Measurements from ENCODE around the gene CNTD1. TPM values are rescaled to one million over a fixed set of nuclear protein-coding genes. Genes with fewer than 3 reads are reported as not detected.
"Not testable (repeated sequence)": the region's sequence is repeated elsewhere in the genome, so short reads cannot be mapped to it uniquely, and the experiment has no call there.

The CNTD1 gene
- total RNA-seq, 1 donor from 2014 or later = not detected

- Histone ChIP-seq H4K20me1 (ENCODE audit: insufficient read depth, low read length) (no peaks in the 10 kb centered on the region), H3K4me2 (ENCODE audit: low read length) (no peak overlapping the region), H3K4me1 (ENCODE audit: insufficient read depth, low read length) (no peaks in the 10 kb centered on the region), H2AFZ (ENCODE audit: low read depth, low read length) (no peak overlapping the region), H3K9me3 (ENCODE audit: insufficient read depth, low read depth, low read length) (no peaks in the 10 kb centered on the region), H3K9ac (ENCODE audit: low read length) (no peak overlapping the region), H3K4me3 (ENCODE audit: insufficient read depth, low read depth, low read length) (no peak overlapping the region), H3K79me2 (ENCODE audit: insufficient read depth, low read length) (no peaks in the 10 kb centered on the region), H3K27me3 (ENCODE audit: insufficient read depth, low read length) (no peaks in the 10 kb centered on the region), H3K36me3 (ENCODE audit: insufficient read depth, low read length) (no peaks in the 10 kb centered on the region), H3K27ac (ENCODE audit: low read depth, low read length) (no peak overlapping the region)
- H3K9me3 Mint-ChIP-seq (ENCODE audit: unreplicated experiment) = no peaks in the 10 kb centered on the region
- peaks cover 16% of the 10 kb centered on the region for H3K36me3 Mint-ChIP-seq (ENCODE audit: low read depth, unreplicated experiment)
- H3K4me1 Mint-ChIP-seq (ENCODE audit: low read depth, unreplicated experiment) = peaks cover 5% of the 10 kb centered on the region
- peaks cover 24% of the 10 kb centered on the region for H3K27me3 Mint-ChIP-seq (ENCODE audit: low read depth, unreplicated experiment)
- no peak for FAIRE-seq
- no peak for TF ChIP-seq EZH2 (IDR thresholded peaks at IDR 0.05; ENCODE audit: insufficient read depth, low read length)
- no peak for TF ChIP-seq CTCF (IDR thresholded peaks at IDR 0.05; ENCODE audit: insufficient read depth, low read depth, low read length)
- no peak overlapping the region for H3K27ac Mint-ChIP-seq (ENCODE audit: unreplicated experiment)
- H3K4me3 Mint-ChIP-seq (ENCODE audit: unreplicated experiment) = no peak overlapping the region
- DNase-seq (ENCODE audit: low read depth) = no peak
Observed at GRCh38 chr17:42855048-42855596, 56.5 kb downstream of the CNTD1 start.

GRCh38 chr17:42856093-42856492 lies 57.4 kb downstream of the CNTD1 start:
- not testable (repeated sequence) for H3K4me3 Mint-ChIP-seq (ENCODE audit: unreplicated experiment); H3K9ac ChIP-seq (ENCODE audit: low read length); H3K27ac Mint-ChIP-seq (ENCODE audit: unreplicated experiment)

GRCh38 chr17:42856516-42856915 lies 57.9 kb downstream of the CNTD1 start:
- H3K4me3 Mint-ChIP-seq (ENCODE audit: unreplicated experiment); H3K9ac ChIP-seq (ENCODE audit: low read length); H3K4me1 ChIP-seq (ENCODE audit: insufficient read depth, low read length); H3K9me3 Mint-ChIP-seq (ENCODE audit: unreplicated experiment); H3K4me2 ChIP-seq (ENCODE audit: low read length); H4K20me1 ChIP-seq (ENCODE audit: insufficient read depth, low read length); FAIRE-seq; H2AFZ ChIP-seq (ENCODE audit: low read depth, low read length); DNase-seq (ENCODE audit: low read depth); H3K27ac ChIP-seq (ENCODE audit: low read depth, low read length); H3K4me1 Mint-ChIP-seq (ENCODE audit: low read depth, unreplicated experiment); H3K36me3 ChIP-seq (ENCODE audit: insufficient read depth, low read length); H3K27me3 ChIP-seq (ENCODE audit: insufficient read depth, low read length); H3K9me3 ChIP-seq (ENCODE audit: insufficient read depth, low read depth, low read length); H3K27ac Mint-ChIP-seq (ENCODE audit: unreplicated experiment); H3K4me3 ChIP-seq (ENCODE audit: insufficient read depth, low read depth, low read length); H3K79me2 ChIP-seq (ENCODE audit: insufficient read depth, low read length): not testable (repeated sequence)
- Mint-ChIP-seq H3K36me3 (ENCODE audit: low read depth, unreplicated experiment) (peaks cover 16% of the 10 kb centered on the region), H3K27me3 (ENCODE audit: low read depth, unreplicated experiment) (peaks cover 24% of the 10 kb centered on the region)

More at GRCh38 chr17:42856093-42856492, 57.4 kb downstream of the CNTD1 start:
- not testable (repeated sequence) for H3K36me3 ChIP-seq (ENCODE audit: insufficient read depth, low read length); H3K4me3 ChIP-seq (ENCODE audit: insufficient read depth, low read depth, low read length); H3K79me2 ChIP-seq (ENCODE audit: insufficient read depth, low read length); H3K9me3 ChIP-seq (ENCODE audit: insufficient read depth, low read depth, low read length); H3K4me1 ChIP-seq (ENCODE audit: insufficient read depth, low read length); H3K4me2 ChIP-seq (ENCODE audit: low read length); H4K20me1 ChIP-seq (ENCODE audit: insufficient read depth, low read length); H3K9me3 Mint-ChIP-seq (ENCODE audit: unreplicated experiment); FAIRE-seq; H3K27me3 ChIP-seq (ENCODE audit: insufficient read depth, low read length); DNase-seq (ENCODE audit: low read depth); H3K4me1 Mint-ChIP-seq (ENCODE audit: low read depth, unreplicated experiment); H3K27ac ChIP-seq (ENCODE audit: low read depth, low read length); H2AFZ ChIP-seq (ENCODE audit: low read depth, low read length)
- peaks cover 24% of the 10 kb centered on the region for H3K27me3 Mint-ChIP-seq (ENCODE audit: low read depth, unreplicated experiment)
- H3K36me3 Mint-ChIP-seq (ENCODE audit: low read depth, unreplicated experiment) = peaks cover 16% of the 10 kb centered on the region
